Measurements from ENCODE around the gene RALGAPA1.

DNA sequence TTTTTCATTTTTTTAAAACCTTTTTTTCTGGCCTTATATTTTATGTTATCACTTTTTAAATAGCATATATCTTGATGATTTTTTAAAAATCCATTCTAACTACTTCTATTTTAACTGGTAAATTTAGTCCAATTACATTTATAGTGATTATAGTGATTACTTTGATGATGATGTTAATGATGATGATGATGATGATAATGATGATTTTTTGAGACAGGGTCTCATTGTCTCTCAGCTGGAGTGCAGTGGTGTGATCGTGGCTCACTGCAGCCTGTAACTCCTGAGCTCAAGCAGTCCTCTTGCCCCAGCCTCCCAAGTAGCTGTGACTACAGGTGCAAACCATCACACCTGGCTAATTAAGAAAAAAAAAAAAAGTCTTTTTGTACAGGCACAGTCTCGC, 44.1 kb upstream of the RALGAPA1 start:
- TF ChIP-seq GATA2 (IDR thresholded peaks at IDR 0.05; ENCODE audit: low read depth, low read length) (no peak), GATA3 (IDR thresholded peaks at IDR 0.05; ENCODE audit: low read depth, low read length) (no peak)
